Measurements from ENCODE around the gene PRLH.

Gene PRLH

DNA sequence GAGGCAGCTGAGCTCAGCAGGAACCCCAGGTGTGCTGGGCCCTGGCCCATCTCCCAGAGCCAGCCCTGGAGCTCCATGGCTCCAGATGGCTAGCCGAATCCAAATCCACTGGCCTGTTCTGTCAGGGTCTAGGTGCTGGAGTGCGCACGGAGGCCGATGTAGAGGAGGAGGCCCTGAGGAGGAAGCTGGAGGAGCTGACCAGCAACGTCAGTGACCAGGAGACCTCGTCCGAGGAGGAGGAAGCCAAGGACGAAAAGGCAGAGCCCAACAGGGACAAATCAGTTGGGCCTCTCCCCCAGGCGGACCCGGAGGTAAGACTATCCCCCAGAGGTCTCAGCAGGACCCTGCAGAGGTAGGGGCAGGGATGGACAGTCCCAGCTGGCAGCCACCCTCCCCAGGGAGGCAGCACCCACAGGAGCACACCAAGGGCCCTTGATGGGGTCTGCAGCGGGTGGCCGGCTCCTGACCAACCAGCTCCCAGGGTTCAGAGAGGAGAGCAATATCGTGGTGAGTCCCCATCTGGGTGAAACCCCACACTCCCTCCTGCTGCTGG is 26.1 kb upstream of the PRLH start:
- Histone ChIP-seq H3K9ac (ENCODE audit: insufficient read length, low read depth) (no peak overlapping the region), H3K36me3 (ENCODE audit: insufficient read depth, insufficient read length, low read length) (no peaks in the 10 kb centered on the region), H3K27me3 (ENCODE audit: insufficient read depth, insufficient read length) (no peaks in the 10 kb centered on the region), H3K4me1 (ENCODE audit: insufficient read depth, insufficient read length) (peaks cover 4% of the 10 kb centered on the region), H3K9me3 (ENCODE audit: insufficient read depth, low read length) (no peaks in the 10 kb centered on the region), H3K4me3 (ENCODE audit: insufficient read length, low read depth) (no peak overlapping the region)
- DNase-seq (ENCODE audit: low read depth, low spot score) = no peak
- TF ChIP-seq ZNF274 (IDR thresholded peaks at IDR 0.05; ENCODE audit: low read depth, low read length) (no peak), SUZ12 (IDR thresholded peaks at IDR 0.05; ENCODE audit: extremely low read depth, insufficient read depth, insufficient read length) (no peak), YY1 (IDR thresholded peaks at IDR 0.05; ENCODE audit: insufficient read depth, insufficient read length) (no peak)

DNA sequence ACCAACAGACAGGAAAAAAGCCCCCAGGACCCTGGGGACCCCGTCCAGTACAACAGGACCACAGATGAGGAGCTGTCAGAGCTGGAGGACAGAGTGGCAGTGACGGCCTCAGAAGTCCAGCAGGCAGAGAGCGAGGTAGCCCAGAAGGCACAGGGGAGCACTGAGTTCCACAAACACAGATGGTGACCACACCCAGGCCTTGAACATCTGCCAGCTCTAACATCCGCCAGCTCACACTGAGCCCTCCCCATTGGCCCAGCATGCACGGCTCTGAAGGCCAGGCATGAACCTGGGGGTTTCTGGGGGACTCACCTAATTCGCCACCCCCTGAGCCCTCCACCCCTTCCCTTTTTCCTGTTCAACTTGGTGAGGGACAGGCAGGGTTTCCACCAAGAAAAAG is 25.6 kb upstream of the PRLH start:
- Histone ChIP-seq H3K4me1 (ENCODE audit: insufficient read depth, insufficient read length) (peaks cover 4% of the 10 kb centered on the region), H3K4me3 (ENCODE audit: insufficient read length, low read depth) (no peak overlapping the region), H3K9me3 (ENCODE audit: insufficient read depth, low read length) (no peaks in the 10 kb centered on the region), H3K9ac (ENCODE audit: insufficient read length, low read depth) (no peak overlapping the region), H3K27me3 (ENCODE audit: insufficient read depth, insufficient read length) (no peaks in the 10 kb centered on the region), H3K36me3 (ENCODE audit: insufficient read depth, insufficient read length, low read length) (no peaks in the 10 kb centered on the region)
- TF ChIP-seq ZNF274 (IDR thresholded peaks at IDR 0.05; ENCODE audit: low read depth, low read length) (no peak), SUZ12 (IDR thresholded peaks at IDR 0.05; ENCODE audit: extremely low read depth, insufficient read depth, insufficient read length) (no peak), YY1 (IDR thresholded peaks at IDR 0.05; ENCODE audit: insufficient read depth, insufficient read length) (no peak)
- DNase-seq (ENCODE audit: low read depth, low spot score) = no peak

DNA sequence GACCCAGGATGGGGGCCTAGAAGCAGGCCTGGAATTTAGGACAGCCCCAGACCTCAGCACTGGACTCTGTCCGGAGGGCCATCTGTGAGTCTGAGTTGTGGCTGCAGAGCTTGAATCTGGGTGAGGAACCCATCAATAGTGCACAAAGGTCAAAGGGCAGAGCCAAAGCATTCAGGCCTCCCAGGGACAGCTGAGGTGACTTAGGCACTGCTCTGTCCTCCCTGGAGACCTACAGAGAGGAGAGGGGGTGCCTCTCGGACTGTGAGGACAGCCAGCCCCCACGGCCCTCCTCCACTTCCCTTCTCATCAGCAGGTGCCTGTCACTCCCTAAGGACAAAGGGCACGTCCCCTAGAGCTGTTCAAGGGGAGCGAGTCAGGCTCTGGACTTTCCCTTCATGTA is 25.1 kb upstream of the PRLH start:
- TF ChIP-seq SUZ12 (IDR thresholded peaks at IDR 0.05; ENCODE audit: extremely low read depth, insufficient read depth, insufficient read length) (no peak), ZNF274 (IDR thresholded peaks at IDR 0.05; ENCODE audit: low read depth, low read length) (no peak), YY1 (IDR thresholded peaks at IDR 0.05; ENCODE audit: insufficient read depth, insufficient read length) (no peak)
- no peak overlapping the region for H3K9ac ChIP-seq (ENCODE audit: insufficient read length, low read depth)
- peaks cover 4% of the 10 kb centered on the region for H3K4me1 ChIP-seq (ENCODE audit: insufficient read depth, insufficient read length)

GRCh38 chr2:237542001-237542704 is 24.2 kb upstream of the PRLH start:
- no peak overlapping the region for H3K4me3 ChIP-seq (ENCODE audit: insufficient read length, low read depth)
- H3K4me1 ChIP-seq (ENCODE audit: insufficient read depth, insufficient read length) = peaks cover 4% of the 10 kb centered on the region
- TF ChIP-seq YY1 (IDR thresholded peaks at IDR 0.05; ENCODE audit: insufficient read depth, insufficient read length) (no peak), ZNF274 (IDR thresholded peaks at IDR 0.05; ENCODE audit: low read depth, low read length) (no peak), SUZ12 (IDR thresholded peaks at IDR 0.05; ENCODE audit: extremely low read depth, insufficient read depth, insufficient read length) (no peak)
- no peak overlapping the region for H3K9ac ChIP-seq (ENCODE audit: insufficient read length, low read depth)
- no peak for DNase-seq (ENCODE audit: low read depth, low spot score)
- no peaks in the 10 kb centered on the region for H3K27me3 ChIP-seq (ENCODE audit: insufficient read depth, insufficient read length)
- no peaks in the 10 kb centered on the region for H3K9me3 ChIP-seq (ENCODE audit: insufficient read depth, low read length)
- no peaks in the 10 kb centered on the region for H3K36me3 ChIP-seq (ENCODE audit: insufficient read depth, insufficient read length, low read length)

More for the DNA sequence above, 25.1 kb upstream of the PRLH start:
- H3K36me3 ChIP-seq (ENCODE audit: insufficient read depth, insufficient read length, low read length) = no peaks in the 10 kb centered on the region
- DNase-seq (ENCODE audit: low read depth, low spot score) = no peak
- no peaks in the 10 kb centered on the region for H3K9me3 ChIP-seq (ENCODE audit: insufficient read depth, low read length)
- H3K27me3 ChIP-seq (ENCODE audit: insufficient read depth, insufficient read length) = no peaks in the 10 kb centered on the region
- H3K4me3 ChIP-seq (ENCODE audit: insufficient read length, low read depth) = no peak overlapping the region

DNA sequence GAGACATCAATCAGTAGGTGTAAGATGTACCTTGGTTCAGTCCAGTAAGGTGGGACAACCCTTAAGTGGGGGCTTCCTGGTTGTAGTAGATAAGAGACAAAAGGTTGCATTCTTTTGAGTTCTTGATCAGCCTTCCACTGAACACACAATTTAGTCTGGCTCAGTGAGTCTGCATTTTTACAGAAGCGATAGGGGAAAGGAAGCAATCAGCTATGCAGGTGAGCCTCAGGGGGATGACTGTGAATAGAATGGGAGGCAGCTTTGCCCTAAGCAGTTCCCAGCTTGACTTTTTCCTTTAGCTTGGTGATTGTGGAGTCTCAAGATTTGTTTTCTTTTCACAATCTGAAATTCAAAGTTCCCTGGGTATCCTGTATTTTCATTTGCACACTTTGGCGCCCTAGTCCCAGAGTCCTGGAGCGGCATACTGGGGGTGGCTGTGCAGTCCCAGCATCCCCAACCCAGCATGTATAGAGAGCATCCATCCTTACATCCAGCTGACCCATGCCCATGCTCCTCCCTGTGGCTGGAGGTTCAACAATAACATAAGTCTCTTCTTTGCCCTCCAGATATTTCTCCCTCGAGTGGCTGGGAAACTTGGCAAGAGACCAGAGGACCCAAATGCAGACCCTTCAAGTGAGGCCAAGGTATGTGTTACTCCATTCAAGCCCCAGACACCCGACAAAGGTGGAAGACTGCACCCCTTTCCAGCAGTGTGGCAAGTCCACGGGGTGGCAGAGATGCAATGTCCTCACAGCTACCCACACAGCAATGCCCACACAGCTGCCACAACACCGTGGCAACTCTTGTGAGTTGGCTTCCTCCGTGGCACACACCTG is 20.1 kb upstream of the PRLH start:
- DNase-seq (ENCODE audit: low read depth, low spot score) = no peak
- Histone ChIP-seq H3K4me1 (ENCODE audit: insufficient read depth, insufficient read length) (no peaks in the 10 kb centered on the region), H3K27me3 (ENCODE audit: insufficient read depth, insufficient read length) (no peaks in the 10 kb centered on the region), H3K9me3 (ENCODE audit: insufficient read depth, low read length) (no peaks in the 10 kb centered on the region), H3K4me3 (ENCODE audit: insufficient read length, low read depth) (no peak overlapping the region), H3K9ac (ENCODE audit: insufficient read length, low read depth) (no peak overlapping the region), H3K36me3 (ENCODE audit: insufficient read depth, insufficient read length, low read length) (no peaks in the 10 kb centered on the region)
- TF ChIP-seq ZNF274 (IDR thresholded peaks at IDR 0.05; ENCODE audit: low read depth, low read length) (no peak), YY1 (IDR thresholded peaks at IDR 0.05; ENCODE audit: insufficient read depth, insufficient read length) (no peak), SUZ12 (IDR thresholded peaks at IDR 0.05; ENCODE audit: extremely low read depth, insufficient read depth, insufficient read length) (no peak)

DNA sequence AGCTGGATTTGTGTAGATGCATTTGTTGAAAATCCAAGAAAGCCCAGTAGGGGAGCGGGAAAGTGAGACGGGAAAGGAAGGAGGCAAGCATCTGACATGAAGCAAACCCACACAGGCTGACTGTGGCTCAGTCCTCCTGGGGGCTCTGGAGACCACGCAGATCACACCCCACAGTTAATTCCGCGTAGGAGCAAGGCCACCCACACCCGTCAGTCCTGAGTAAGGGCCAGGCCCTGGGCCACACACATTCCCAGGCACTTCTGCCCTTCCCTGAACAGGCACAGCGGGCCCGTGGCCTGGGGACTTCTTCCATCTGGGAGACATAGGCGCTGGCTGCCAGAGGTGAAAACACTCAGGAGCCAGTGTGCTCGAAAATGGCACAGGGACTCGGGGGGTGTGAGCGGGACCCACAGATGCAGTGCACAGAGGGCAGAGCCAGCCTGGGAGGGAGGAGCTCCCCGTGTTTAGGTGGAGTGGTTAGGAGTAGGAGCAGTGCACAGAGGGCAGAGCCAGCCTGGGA is 19.4 kb upstream of the PRLH start:
- no peaks in the 10 kb centered on the region for H3K4me1 ChIP-seq (ENCODE audit: insufficient read depth, insufficient read length)
- DNase-seq (ENCODE audit: low read depth, low spot score) = no peak
- TF ChIP-seq ZNF274 (IDR thresholded peaks at IDR 0.05; ENCODE audit: low read depth, low read length) (no peak), SUZ12 (IDR thresholded peaks at IDR 0.05; ENCODE audit: extremely low read depth, insufficient read depth, insufficient read length) (no peak), YY1 (IDR thresholded peaks at IDR 0.05; ENCODE audit: insufficient read depth, insufficient read length) (no peak)
- no peak overlapping the region for H3K4me3 ChIP-seq (ENCODE audit: insufficient read length, low read depth)
- no peak overlapping the region for H3K9ac ChIP-seq (ENCODE audit: insufficient read length, low read depth)
- no peaks in the 10 kb centered on the region for H3K36me3 ChIP-seq (ENCODE audit: insufficient read depth, insufficient read length, low read length)
- H3K27me3 ChIP-seq (ENCODE audit: insufficient read depth, insufficient read length) = no peaks in the 10 kb centered on the region
- H3K9me3 ChIP-seq (ENCODE audit: insufficient read depth, low read length) = no peaks in the 10 kb centered on the region

Data from NT2/D1 (cell line).